Stomach (tissue), 9 donors: ENCODE data around the gene RASA3. TPM values are rescaled to one million over a fixed set of nuclear protein-coding genes. Genes with fewer than 3 reads are reported as not detected.

Experiments
- DNase-seq, 2 donors: peaks; one replicate each; pipeline versions ENCODE4 v3.0.0 to v3.0.0-alpha.2; 2013 to 2019
- H3K27ac ChIP-seq, 5 donors: fragments of 200-600 bp in 4 of 5; sonication (generic) in 4 of 5; one replicate each; pipeline ENCODE4 v1.5.1; 2013 to 2019; ENCODE audit warnings: mild to moderate bottlenecking in 1 of 5, moderate library complexity in 1 of 5
- H3K27me3 ChIP-seq, 3 donors: fragments of 200-600 bp; sonication (generic); one replicate each; pipeline ENCODE4 v1.5.1; 2017 to 2019; ENCODE audit warnings: mixed run types in 1 of 3
- H3K36me3 ChIP-seq, 4 donors: fragments of 200-600 bp; sonication (generic); 1 replicate in 3 of 4; 2 replicates in 1 of 4; pipeline ENCODE4 v1.5.1; 2016 to 2019
- H3K4me1 ChIP-seq, 4 donors: fragments of 200-600 bp; sonication (generic); one replicate each; pipeline ENCODE4 v1.5.1; 2016 to 2019
- H3K4me3 ChIP-seq, 4 donors: fragments of 200-600 bp; sonication (generic) in 3 of 4; one replicate each; pipeline ENCODE4 v1.5.1; 2016 to 2019; ENCODE audit warnings: mild to moderate bottlenecking in 1 of 4
- H3K9me3 ChIP-seq, 4 donors: fragments of 200-600 bp; sonication (generic); one replicate each; pipeline ENCODE4 v1.5.1; 2016 to 2019
- CTCF ChIP-seq, 7 experiments: fragments of 450-650 bp in 4 of 7; fragments of 200-600 bp in 3 of 7; sonication (generic) in 3 of 7; IDR thresholded peaks; one replicate each; pipeline ENCODE4 v1.5.1; 2016 to 2019; ENCODE audit warnings: antibody characterized with exemption in 7 of 7, control low read depth in 2 of 7, mild to moderate bottlenecking in 1 of 7
- EP300 ChIP-seq: sonication (generic); formaldehyde crosslinking; IDR thresholded peaks from one replicate; pipeline ENCODE4 v1.6.1; 2017; ENCODE audit warnings: antibody characterized with exemption
- POLR2A ChIP-seq, 4 donors: fragments of 450-650 bp; IDR thresholded peaks; one replicate each; pipeline ENCODE4 v1.6.1; 2016; ENCODE audit warnings: antibody characterized with exemption in 4 of 4, control low read depth in 2 of 4, mild to moderate bottlenecking in 1 of 4, moderate library complexity in 1 of 4
- POLR2AphosphoS5 ChIP-seq, 3 donors: sonication (generic); formaldehyde crosslinking; IDR thresholded peaks; one replicate each; pipeline ENCODE4 v1.6.1; 2016; ENCODE audit warnings: antibody characterized with exemption in 3 of 3
- WGBS, 5 donors: extraction: QIAGEN DNeasy Blood & Tissue Kit in 3 of 5; methylation state at CpG; one replicate each; pipeline versions ENCODE4 v1.1.5 to v1.1.7; 2013 to 2018; 5-methylcytosine and 5-hydroxymethylcytosine counted together
- intact Hi-C: fragments of 100-400 bp; cut with DNase I; formaldehyde crosslinking; loops from one replicate; pipeline ENCODE4 v1.15.1; 2023; ENCODE audit warnings: low total_unique reads
- polyA plus RNA-seq, 3 donors: library from polyadenylated mRNA; stranded (reverse); fragments of 200-250 nt; gene quantifications; one replicate each; pipeline ENCODE4 v1.2.3, GENCODE V29; 2013
- total RNA-seq, 5 donors: library from RNA; depleted of rRNA; stranded (reverse); fragments of >200 nt; gene quantifications; one replicate each; pipeline versions ENCODE4 v1.1.0 to v1.2.3, GENCODE V29; 2014 to 2016
- donor health status: healthy with polysubstance abuse.
- donor health status: Bipolar disorder and iron deficiency.
- donor health status: healthy.

The RASA3 gene
- total and polyA plus RNA-seq, 8 donors, result 3.7 to 22.3 (median 7.9) TPM

- H3K27me3 ChIP-seq, result no peaks in the 10 kb centered on the region
- no peak overlapping the region for H3K27ac ChIP-seq
- no peak for DNase-seq
- intact Hi-C loops, result no loop called here
- no peak overlapping the region for H3K4me3 ChIP-seq
- peaks cover 0 to 3% (median 0%) of the 10 kb centered on the region in 4 donors for H3K4me1 ChIP-seq
- no peaks in the 10 kb centered on the region for H3K9me3 ChIP-seq
- WGBS, 5 donors, result 89 to 95% (median 93%) methylated on average over 17 to 31 of the region's 31 CpGs
- H3K36me3 ChIP-seq, result peaks cover 15 to 61% (median 50%) of the 10 kb centered on the region in 4 donors
- no peak for TF ChIP-seq EP300
- no peak for TF ChIP-seq POLR2A (IDR thresholded peaks at IDR 0.05)
- no peak for TF ChIP-seq CTCF (IDR thresholded peaks at IDR 0.05)
- no peak for TF ChIP-seq POLR2AphosphoS5 (IDR thresholded peaks at IDR 0.05)
Observed at GRCh38 chr13:114009590-114010400, 122.6 kb downstream of the RASA3 start.

- intact Hi-C loops, result no loop called here
- Histone ChIP-seq H3K4me1 (peaks cover 0 to 3% (median 0%) of the 10 kb centered on the region in 4 donors), H3K4me3 (no peak overlapping the region), H3K27ac (no peak overlapping the region), H3K27me3 (no peaks in the 10 kb centered on the region), H3K9me3 (no peaks in the 10 kb centered on the region), H3K36me3 (peaks cover 8 to 55% (median 43%) of the 10 kb centered on the region in 4 donors)
- no peak for TF ChIP-seq POLR2A (IDR thresholded peaks at IDR 0.05)
- TF ChIP-seq POLR2AphosphoS5 (IDR thresholded peaks at IDR 0.05), result no peak
- no peak for TF ChIP-seq EP300
- no peak for TF ChIP-seq CTCF (IDR thresholded peaks at IDR 0.05)
- WGBS, 5 donors, result 86 to 93% (median 88%) methylated on average over 33 of the region's 33 CpGs
- no peak for DNase-seq
Observed at GRCh38 chr13:114008964-114009589, 123.3 kb downstream of the RASA3 start.

- peaks cover 8 to 55% (median 44%) of the 10 kb centered on the region in 4 donors for H3K36me3 ChIP-seq
- TF ChIP-seq EP300 (no peak), POLR2AphosphoS5 (IDR thresholded peaks at IDR 0.05) (no peak), POLR2A (IDR thresholded peaks at IDR 0.05) (no peak), CTCF (IDR thresholded peaks at IDR 0.05) (no peak)
- no peaks in the 10 kb centered on the region for H3K27me3 ChIP-seq
- no peak overlapping the region for H3K4me3 ChIP-seq
- 82 to 89% (median 88%) methylated on average over 10 to 12 of the region's 12 CpGs for WGBS, 5 donors
- H3K27ac ChIP-seq, result no peak overlapping the region
- H3K4me1 ChIP-seq, result peaks cover 0 to 3% (median 0%) of the 10 kb centered on the region in 4 donors
- H3K9me3 ChIP-seq, result no peaks in the 10 kb centered on the region
- DNase-seq, result no peak
- intact Hi-C loops, result no loop called here
Observed at GRCh38 chr13:114007566-114007965, 124.9 kb downstream of the RASA3 start.

GRCh38 chr13:114005206-114005724, 127.2 kb downstream of the RASA3 start:
- intact Hi-C loops, result no loop called here
- 72 to 88% (median 82%) methylated on average over 13 to 15 of the region's 15 CpGs for WGBS, 5 donors
- peaks cover 8 to 55% (median 35%) of the 10 kb centered on the region in 4 donors for H3K36me3 ChIP-seq

More at GRCh38 chr13:114005206-114005724, 127.2 kb downstream of the RASA3 start:
- Histone ChIP-seq H3K4me3 (no peak overlapping the region), H3K4me1 (peaks cover 0 to 3% (median 0%) of the 10 kb centered on the region in 4 donors), H3K27ac (peak overlapping the region in 3 of 5 donors; percentile 12 to 50 (median 30)), H3K9me3 (no peaks in the 10 kb centered on the region), H3K27me3 (no peaks in the 10 kb centered on the region)
- no peak for DNase-seq
- TF ChIP-seq POLR2AphosphoS5 (IDR thresholded peaks at IDR 0.05) (no peak), CTCF (IDR thresholded peaks at IDR 0.05) (no peak), POLR2A (IDR thresholded peaks at IDR 0.05) (no peak), EP300 (no peak)
